ENCODE data around the gene LARGE1. TPM values are rescaled to one million over a fixed set of nuclear protein-coding genes. Genes with fewer than 3 reads are reported as not detected.

The LARGE1 gene
- total RNA-seq, 1 experiment from 2014 or later: 1.5 TPM

GRCh38 chr22:33957086-33957485 is 36.8 kb upstream of the LARGE1 start:
- Histone ChIP-seq H3K36me3 (ENCODE audit: control insufficient read depth in 1 of 2, insufficient read depth in 2 of 2, low read length in 2 of 2) (no peaks in the 10 kb centered on the region), H3K4me2 (ENCODE audit: low read length) (no peak overlapping the region), H3K4me3 (replicated peaks in 1 of 2; ENCODE audit: low read depth in 1 of 2, low read length in 2 of 2) (no peak overlapping the region), H3K4me1 (ENCODE audit: control insufficient read depth in 1 of 2, insufficient read depth in 2 of 2, low read length in 2 of 2) (no peaks in the 10 kb centered on the region), H2AFZ (ENCODE audit: low read depth, low read length, poor library complexity, severe bottlenecking) (no peak overlapping the region), H4K20me1 (ENCODE audit: insufficient read depth) (no peaks in the 10 kb centered on the region), H3K27me3 (ENCODE audit: insufficient read depth, low read length) (no peaks in the 10 kb centered on the region), H3K9me2 (ENCODE audit: insufficient read depth) (no peaks in the 10 kb centered on the region), H3K79me2 (ENCODE audit: insufficient read depth, low read length) (no peaks in the 10 kb centered on the region), H3K27ac (ENCODE audit: low read depth, low read length) (no peak overlapping the region), H3K9ac (ENCODE audit: low read length) (no peak overlapping the region), H3K9me3 (ENCODE audit: control insufficient read depth in 1 of 2, insufficient read depth in 1 of 2, low read depth in 1 of 2, low read length in 2 of 2) (peaks cover 0 to 32% of the 10 kb centered on the region in 2 experiments; a peak in 2 of 4 replicates)
- BruUV-seq (replicated peaks): no TSS peak
- ATAC-seq (no peak), DNase-seq (ENCODE audit: low read depth, low spot score) (no peak)
- POLR2A ChIA-PET: no interaction called here
- TF ChIP-seq ZNF274 (IDR thresholded peaks at IDR 0.05; ENCODE audit: low read depth, low read length) (no peak), REST (IDR thresholded peaks at IDR 0.05; ENCODE audit: low read depth) (no peak), SIN3A (IDR thresholded peaks at IDR 0.05; ENCODE audit: low read depth) (no peak), ELF1 (IDR thresholded peaks at IDR 0.05; ENCODE audit: borderline replicate concordance, low read depth) (no peak), RAD21 (IDR thresholded peaks at IDR 0.05; ENCODE audit: low read depth) (no peak), SRF (IDR thresholded peaks at IDR 0.05; ENCODE audit: low read depth) (no peak), CEBPB (IDR thresholded peaks at IDR 0.05; ENCODE audit: low read depth) (no peak), SP1 (IDR thresholded peaks at IDR 0.05; ENCODE audit: low read depth) (no peak), CBX3 (IDR thresholded peaks at IDR 0.05; ENCODE audit: low read depth) (no peak)
- intact Hi-C loops (cut with micrococcal nuclease): no loop called here
- CTCF ChIA-PET: no interaction called here
- RAD21 ChIA-PET (ENCODE audit: low non-redundant PET in 1 of 2, low total read pairs in 2 of 2, uncharacterized antibody in 2 of 2, unreplicated experiment in 2 of 2): no interaction called here
